Panc1 (cell line): ENCODE data around the gene NPRL2. TPM values are rescaled to one million over a fixed set of nuclear protein-coding genes. Genes with fewer than 3 reads are reported as not detected.
A peak's percentile ranks its signal among the peaks of the same experiment; 100 is the strongest.

Source experiments
- ATAC-seq: fragments of 200-7000 bp; cut with Tn5 transposase; 2 replicates; pipeline ENCODE4 v1.9.1; 2020; ENCODE audit warnings: mild to moderate bottlenecking, moderate library complexity
- BruUV-seq: library from RNA; stranded (reverse); fragments of 400-500 nt; replicated peaks from 2 replicates; lab custom pipeline; 2021; lab: Mats Ljungman, UMichigan
- CTCF ChIA-PET: fragments of 300-600 bp; sonication (Branson Sonifier 250); formaldehyde crosslinking; loops from one replicate; lab custom pipeline; 2022; ENCODE audit warnings: antibody characterized with exemption; lab: Charles Lee
- POLR2A ChIA-PET: fragments of 300-600 bp; sonication (Branson Sonifier 250); formaldehyde crosslinking; loops from one replicate; lab custom pipeline; 2022; ENCODE audit warnings: antibody characterized with exemption; lab: Charles Lee
- DNase-seq: peaks from one replicate; pipeline ENCODE4 v3.0.0-alpha.2; 2010; ENCODE audit warnings: low read depth, low spot score
- H3K27ac ChIP-seq: 2 replicates; pipeline ENCODE4 v1.5.1; 2011; ENCODE audit warnings: mild to moderate bottlenecking, low read length, inconsistent platforms
- H3K27me3 ChIP-seq: fragments of 200-500 bp; sonication (Bioruptor generic); 2 replicates; pipeline ENCODE4 v1.6.0; 2014; ENCODE audit warnings: low read length, inconsistent platforms; ENCODE audit not compliant: control insufficient read depth, insufficient read depth
- H3K36me3 ChIP-seq: fragments of 200-500 bp; sonication (Bioruptor generic); 2 replicates; pipeline ENCODE4 v1.5.1; 2014; ENCODE audit warnings: inconsistent platforms, mild to moderate bottlenecking, low read length, moderate library complexity; ENCODE audit not compliant: control insufficient read depth, insufficient read depth
- H3K4me1 ChIP-seq: 2 replicates; pipeline ENCODE4 v1.5.1; 2011; ENCODE audit warnings: inconsistent platforms, mild to moderate bottlenecking, low read length, moderate library complexity; ENCODE audit not compliant: control insufficient read depth, insufficient read depth
- H3K4me3 ChIP-seq, 2 experiments: 2 replicates each; pipeline ENCODE4 v1.5.1; 2011 to 2012; ENCODE audit warnings: low read depth in 2 of 2, low read length in 2 of 2, mild to moderate bottlenecking in 2 of 2, inconsistent platforms in 1 of 2, moderate library complexity in 1 of 2
- H3K9me3 ChIP-seq: fragments of 200-500 bp; sonication (Bioruptor generic); 2 replicates; pipeline ENCODE4 v1.5.1; 2014; ENCODE audit warnings: low read depth, mild to moderate bottlenecking, inconsistent platforms, low read length, moderate library complexity; ENCODE audit not compliant: control insufficient read depth, insufficient read depth
- POLR2AphosphoS5 ChIP-seq: IDR thresholded peaks from 2 replicates; pipeline ENCODE4 v1.6.1; 2012; ENCODE audit warnings: mild to moderate bottlenecking, low read depth, low read length, moderate library complexity
- SIN3A ChIP-seq: IDR thresholded peaks from 2 replicates; pipeline ENCODE4 v1.6.1; 2012; ENCODE audit warnings: low read depth, mild to moderate bottlenecking, low read length, moderate library complexity, borderline replicate concordance; ENCODE audit not compliant: insufficient read depth
- TCF7L2 ChIP-seq: IDR thresholded peaks from 2 replicates; pipeline ENCODE4 v1.6.1; 2011; ENCODE audit warnings: mild to moderate bottlenecking, low read depth, low read length, inconsistent platforms
- in situ Hi-C: cut with HindIII; loops from 2 replicates; pipeline ENCODE4 v1.10.0; 2016; ENCODE audit warnings: low sequenced_read_pairs, low pct_unique_long_range_greater_than_20kb
- intact Hi-C: fragments of 100-400 bp; cut with micrococcal nuclease; formaldehyde crosslinking; loops from one replicate; pipeline ENCODE4 v1.10.0; 2022; ENCODE audit not compliant: unreplicated experiment
- total RNA-seq: library from RNA; stranded (reverse); gene quantifications from one replicate; pipeline ENCODE4 v1.2.1, GENCODE V29; 2021; ENCODE audit not compliant: unreplicated experiment
- TF ChIP-seq, protein P1 (sequence below): fragments of 450-650 bp; IDR thresholded peaks from 2 replicates; pipeline ENCODE4 v1.5.1; 2017; ENCODE audit warnings: mild to moderate bottlenecking
- TF ChIP-seq, protein P2 (sequence below), 2 experiments: IDR thresholded peaks; 2 replicates each; pipeline ENCODE4 v1.6.1; 2011 to 2012; ENCODE audit warnings: low read depth in 2 of 2, control low read depth in 1 of 2, low read length in 1 of 2, mild to moderate bottlenecking in 1 of 2, moderate library complexity in 1 of 2; ENCODE audit not compliant: insufficient read depth in 1 of 2

NPRL2 gene
- total RNA-seq, 1 experiment from 2014 or later, result 14.6 TPM

DNA sequence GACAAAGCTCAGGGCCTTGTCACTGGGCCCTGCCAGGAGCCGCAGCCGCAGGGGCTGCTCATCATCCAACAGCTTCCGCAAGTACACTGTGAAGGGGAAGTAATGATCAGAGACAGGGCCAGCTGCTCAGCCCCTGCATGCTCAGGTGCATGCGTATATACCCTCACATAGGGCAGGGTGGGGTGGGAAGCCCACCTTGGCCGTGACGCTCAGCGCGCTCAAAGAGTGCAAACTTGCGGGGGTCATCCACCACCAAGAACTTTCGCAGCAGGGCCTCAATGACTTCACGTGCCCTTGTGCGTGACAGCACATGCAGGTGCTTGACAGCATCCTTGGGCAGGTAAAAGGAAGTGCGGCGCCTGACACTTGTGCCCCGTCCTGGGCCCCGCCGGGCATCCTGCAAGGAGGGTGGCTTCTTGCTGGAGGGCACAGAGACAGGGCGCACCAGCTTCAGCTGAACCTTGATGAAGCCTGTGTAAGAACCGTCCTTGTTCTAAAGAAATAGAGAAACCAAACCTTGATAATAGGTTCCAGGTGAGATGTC is 19.1 kb downstream of the NPRL2 start:
- ATAC-seq, result no peak
- H3K36me3 ChIP-seq, result peaks cover 15% of the 10 kb centered on the region
- H3K4me3 ChIP-seq, result no peak overlapping the region
- POLR2A ChIA-PET, result no interaction called here
- intact Hi-C loops (no loop called here), in situ Hi-C loops (no loop called here)
- H3K4me1 ChIP-seq, result peaks cover 23% of the 10 kb centered on the region
- CTCF ChIA-PET, result no interaction called here
- no TSS peak for BruUV-seq
- H3K27me3 ChIP-seq, result no peaks in the 10 kb centered on the region
- DNase-seq, result no peak
- TF ChIP-seq, protein P1, sequence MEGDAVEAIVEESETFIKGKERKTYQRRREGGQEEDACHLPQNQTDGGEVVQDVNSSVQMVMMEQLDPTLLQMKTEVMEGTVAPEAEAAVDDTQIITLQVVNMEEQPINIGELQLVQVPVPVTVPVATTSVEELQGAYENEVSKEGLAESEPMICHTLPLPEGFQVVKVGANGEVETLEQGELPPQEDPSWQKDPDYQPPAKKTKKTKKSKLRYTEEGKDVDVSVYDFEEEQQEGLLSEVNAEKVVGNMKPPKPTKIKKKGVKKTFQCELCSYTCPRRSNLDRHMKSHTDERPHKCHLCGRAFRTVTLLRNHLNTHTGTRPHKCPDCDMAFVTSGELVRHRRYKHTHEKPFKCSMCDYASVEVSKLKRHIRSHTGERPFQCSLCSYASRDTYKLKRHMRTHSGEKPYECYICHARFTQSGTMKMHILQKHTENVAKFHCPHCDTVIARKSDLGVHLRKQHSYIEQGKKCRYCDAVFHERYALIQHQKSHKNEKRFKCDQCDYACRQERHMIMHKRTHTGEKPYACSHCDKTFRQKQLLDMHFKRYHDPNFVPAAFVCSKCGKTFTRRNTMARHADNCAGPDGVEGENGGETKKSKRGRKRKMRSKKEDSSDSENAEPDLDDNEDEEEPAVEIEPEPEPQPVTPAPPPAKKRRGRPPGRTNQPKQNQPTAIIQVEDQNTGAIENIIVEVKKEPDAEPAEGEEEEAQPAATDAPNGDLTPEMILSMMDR, result no peak
- no peak for TF ChIP-seq POLR2AphosphoS5
- TF ChIP-seq, protein P2, sequence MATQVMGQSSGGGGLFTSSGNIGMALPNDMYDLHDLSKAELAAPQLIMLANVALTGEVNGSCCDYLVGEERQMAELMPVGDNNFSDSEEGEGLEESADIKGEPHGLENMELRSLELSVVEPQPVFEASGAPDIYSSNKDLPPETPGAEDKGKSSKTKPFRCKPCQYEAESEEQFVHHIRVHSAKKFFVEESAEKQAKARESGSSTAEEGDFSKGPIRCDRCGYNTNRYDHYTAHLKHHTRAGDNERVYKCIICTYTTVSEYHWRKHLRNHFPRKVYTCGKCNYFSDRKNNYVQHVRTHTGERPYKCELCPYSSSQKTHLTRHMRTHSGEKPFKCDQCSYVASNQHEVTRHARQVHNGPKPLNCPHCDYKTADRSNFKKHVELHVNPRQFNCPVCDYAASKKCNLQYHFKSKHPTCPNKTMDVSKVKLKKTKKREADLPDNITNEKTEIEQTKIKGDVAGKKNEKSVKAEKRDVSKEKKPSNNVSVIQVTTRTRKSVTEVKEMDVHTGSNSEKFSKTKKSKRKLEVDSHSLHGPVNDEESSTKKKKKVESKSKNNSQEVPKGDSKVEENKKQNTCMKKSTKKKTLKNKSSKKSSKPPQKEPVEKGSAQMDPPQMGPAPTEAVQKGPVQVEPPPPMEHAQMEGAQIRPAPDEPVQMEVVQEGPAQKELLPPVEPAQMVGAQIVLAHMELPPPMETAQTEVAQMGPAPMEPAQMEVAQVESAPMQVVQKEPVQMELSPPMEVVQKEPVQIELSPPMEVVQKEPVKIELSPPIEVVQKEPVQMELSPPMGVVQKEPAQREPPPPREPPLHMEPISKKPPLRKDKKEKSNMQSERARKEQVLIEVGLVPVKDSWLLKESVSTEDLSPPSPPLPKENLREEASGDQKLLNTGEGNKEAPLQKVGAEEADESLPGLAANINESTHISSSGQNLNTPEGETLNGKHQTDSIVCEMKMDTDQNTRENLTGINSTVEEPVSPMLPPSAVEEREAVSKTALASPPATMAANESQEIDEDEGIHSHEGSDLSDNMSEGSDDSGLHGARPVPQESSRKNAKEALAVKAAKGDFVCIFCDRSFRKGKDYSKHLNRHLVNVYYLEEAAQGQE (IDR thresholded peaks at IDR 0.05; ENCODE audit: insufficient read depth in 1 of 2, low read depth in 2 of 2, low read length in 1 of 2), result no peak
- no peak for TF ChIP-seq TCF7L2
- TF ChIP-seq SIN3A, result no peak
- no peaks in the 10 kb centered on the region for H3K9me3 ChIP-seq
- no peak overlapping the region for H3K27ac ChIP-seq

DNA sequence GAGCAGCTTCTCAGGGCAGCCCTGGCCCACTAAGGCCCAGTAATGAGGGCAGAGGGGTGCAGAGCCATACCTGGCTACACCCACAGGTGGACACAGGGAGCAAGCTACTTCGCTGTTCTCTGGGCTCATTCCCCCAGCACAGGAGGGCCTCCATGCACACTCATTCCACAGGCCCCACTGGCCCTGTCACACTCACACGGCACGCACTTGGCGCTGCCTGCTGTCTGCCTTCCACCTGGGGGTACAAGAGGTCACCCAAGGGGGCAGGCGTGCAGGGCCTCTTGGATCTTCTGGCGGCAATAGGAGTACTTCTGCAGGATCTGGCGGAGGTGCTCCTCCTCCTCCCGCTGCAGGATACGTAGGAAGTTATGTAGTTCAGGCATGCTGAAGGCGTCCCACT is 20.2 kb downstream of the NPRL2 start:
- no peak for ATAC-seq
- in situ Hi-C loops, result no loop called here
- H3K9me3 ChIP-seq, result no peaks in the 10 kb centered on the region
- DNase-seq, result no peak
- H3K4me1 ChIP-seq, result peaks cover 23% of the 10 kb centered on the region
- no peak overlapping the region for H3K4me3 ChIP-seq
- H3K27me3 ChIP-seq, result no peaks in the 10 kb centered on the region
- peaks cover 11% of the 10 kb centered on the region for H3K36me3 ChIP-seq
- intact Hi-C loops, result no loop called here
- POLR2A ChIA-PET, result no interaction called here
- no peak for TF ChIP-seq TCF7L2
- CTCF ChIA-PET, result no interaction called here
- no peak overlapping the region for H3K27ac ChIP-seq
- BruUV-seq, result no TSS peak

DNA sequence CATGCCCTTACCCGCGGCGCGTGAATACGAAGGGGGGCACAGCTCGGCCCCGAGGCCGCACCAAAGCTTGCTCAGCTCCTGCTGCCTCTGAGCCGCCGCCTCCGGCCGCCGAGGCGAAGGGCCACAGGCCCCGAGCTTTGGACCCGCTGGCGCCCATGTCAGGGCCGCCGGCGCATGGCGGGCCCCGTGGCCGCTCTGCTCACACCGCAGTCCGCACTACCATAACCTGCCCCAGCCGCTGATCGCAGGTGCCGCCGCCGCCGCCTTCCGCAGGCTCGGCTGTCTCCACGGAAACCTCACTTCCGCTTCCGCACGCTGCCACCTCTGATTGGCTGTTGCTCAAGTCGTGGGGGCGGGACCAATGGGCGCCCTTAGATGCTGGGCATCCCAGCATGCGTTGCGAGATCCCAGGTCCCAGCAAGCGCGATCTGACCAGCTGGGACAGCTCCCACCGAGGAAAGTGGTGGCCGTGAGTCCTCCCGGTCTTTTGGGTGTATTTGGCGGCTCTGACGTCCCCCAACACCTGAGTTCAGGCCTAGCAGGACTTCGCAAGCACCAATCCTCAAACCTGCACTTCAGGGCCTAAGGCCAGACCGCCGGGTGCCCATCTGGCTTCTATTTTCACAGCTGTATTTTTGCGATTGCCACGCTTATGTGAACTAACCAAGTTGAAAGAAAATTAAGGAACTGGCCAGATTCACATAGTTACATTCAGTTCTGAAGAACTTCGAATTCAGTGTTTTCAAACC is 22.5 kb downstream of the NPRL2 start, which contains the start of gene TUSC2:
TSS of gene TUSC2 (minus strand) at position 281 of the 749 bp plus-strand sequence. CDS start at position 157, 124 bp downstream.
- peak; percentile 92 for ATAC-seq
- CTCF ChIA-PET, result interaction anchor here (1.0 kb wide), 1 partner anchor 101 kb away, joined by 5 read pairs; no protein-coding TSS in a partner anchor

More for the DNA sequence above, 22.5 kb downstream of the NPRL2 start, which contains the start of gene TUSC2:
- intact Hi-C loops (no loop called here), in situ Hi-C loops (no loop called here)
- Histone ChIP-seq H3K9me3 (no peaks in the 10 kb centered on the region), H3K27me3 (no peaks in the 10 kb centered on the region), H3K36me3 (peaks cover 11% of the 10 kb centered on the region), H3K27ac (peak within 1 kb of the TSS; percentile 89), H3K4me1 (peaks cover 16% of the 10 kb centered on the region), H3K4me3 (peak within 1 kb of the TSS; percentile 87 to 89)
- TF ChIP-seq TCF7L2 (0 out of 2 replicates have a peak, but pooled peaks have one; percentile 41), POLR2AphosphoS5 (peak; percentile 73), SIN3A (peak; percentile 37; the same call in 1 of the 2 replicates)
- TF ChIP-seq, protein P2 (IDR thresholded peaks at IDR 0.05; ENCODE audit: insufficient read depth in 1 of 2, low read depth in 2 of 2, low read length in 1 of 2), result 0 out of 4 replicates have a peak, but pooled peaks of 1 of the 2 experiments have one; percentile 71
- TF ChIP-seq, protein P1, result no peak
- DNase-seq, result no peak
- POLR2A ChIA-PET, result interaction anchor here (0.6 to 0.7 kb wide), 3 partner anchors 9 to 64 kb away, joined by 3 to 14 read pairs (median 5); no protein-coding TSS in a partner anchor
- no TSS peak for BruUV-seq
